ENCODE measurements around the gene NTM. TPM values are rescaled to one million over a fixed set of nuclear protein-coding genes. Genes with fewer than 3 reads are reported as not detected.

NTM gene
- total RNA-seq, 1 donor from 2014 or later = 2.9 TPM

- no peak for DNase-seq (ENCODE audit: low spot score)
These were observed 225.4 kb downstream of the NTM start for GRCh38 chr11:131595797-131596196.

DNA sequence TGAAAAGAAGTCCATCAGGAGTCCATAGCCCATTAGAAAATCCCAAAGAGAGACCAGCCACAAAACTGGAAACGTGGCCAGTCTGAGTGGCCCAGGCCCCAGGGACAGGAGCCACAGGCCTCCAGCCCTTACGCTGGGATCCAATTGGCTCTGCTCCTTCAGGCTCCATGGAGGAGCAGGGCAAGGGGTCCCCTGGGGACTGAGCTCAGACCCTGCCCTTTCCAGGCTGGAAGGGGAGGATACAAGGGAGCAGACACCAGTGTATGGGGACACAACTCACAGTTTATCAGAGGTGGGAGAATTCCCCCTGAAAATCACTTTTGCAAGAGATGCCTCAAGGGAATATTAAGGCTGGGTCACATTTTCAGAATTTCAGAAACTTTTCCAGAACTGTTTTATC lies 227.5 kb downstream of the NTM start:
- DNase-seq (ENCODE audit: low spot score) = no peak

GRCh38 chr11:131598305-131598704 lies 227.9 kb downstream of the NTM start:
- no peak for DNase-seq (ENCODE audit: low spot score)

- DNase-seq (ENCODE audit: low spot score) = no peak
These were observed 228.9 kb downstream of the NTM start for GRCh38 chr11:131599285-131599684.

DNA sequence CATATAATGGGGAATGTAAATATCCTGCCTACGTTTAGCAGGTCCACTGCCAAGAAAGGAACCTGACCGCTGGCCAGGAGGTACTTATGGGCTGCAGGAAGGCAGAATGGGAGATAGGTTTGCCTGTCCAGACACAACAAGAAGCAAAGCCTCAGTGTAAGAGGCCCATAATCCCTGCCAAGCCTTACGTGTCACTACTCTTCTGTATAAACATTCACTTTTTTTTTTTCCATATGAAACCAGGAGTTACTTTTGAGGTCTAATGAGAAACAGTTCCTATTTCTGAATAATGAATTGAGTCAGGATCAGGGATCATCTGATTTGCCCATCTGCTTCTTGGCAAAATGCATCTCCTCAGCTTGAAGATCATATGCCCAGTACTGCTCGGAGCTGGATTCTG lies 230.2 kb downstream of the NTM start:
- DNase-seq (ENCODE audit: low spot score) = no peak

DNA sequence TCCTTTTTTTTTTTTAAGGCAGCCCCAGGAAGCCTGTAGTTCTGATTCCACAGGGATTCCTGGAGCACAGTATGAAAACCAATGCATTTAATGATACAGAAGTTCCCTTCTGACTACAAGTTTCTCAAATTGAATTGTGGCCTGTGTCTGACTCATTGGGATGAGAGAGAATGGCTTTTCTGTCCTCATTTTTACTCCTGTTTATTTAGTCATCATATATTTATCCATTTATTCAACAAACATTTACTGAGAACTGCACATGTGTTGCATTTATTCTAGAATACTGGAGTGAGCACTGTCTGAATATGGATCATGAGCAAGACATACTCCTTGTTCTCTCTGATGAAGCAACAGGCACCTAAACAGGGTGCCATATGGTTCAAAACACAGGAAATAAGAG lies 231.2 kb downstream of the NTM start:
- DNase-seq (ENCODE audit: low spot score) = no peak

- DNase-seq (ENCODE audit: low spot score) = no peak
These were observed 232.0 kb downstream of the NTM start for GRCh38 chr11:131602431-131602830.

GRCh38 chr11:131606811-131607335 lies 236.5 kb downstream of the NTM start:
- no peak for DNase-seq (ENCODE audit: low spot score)

DNA sequence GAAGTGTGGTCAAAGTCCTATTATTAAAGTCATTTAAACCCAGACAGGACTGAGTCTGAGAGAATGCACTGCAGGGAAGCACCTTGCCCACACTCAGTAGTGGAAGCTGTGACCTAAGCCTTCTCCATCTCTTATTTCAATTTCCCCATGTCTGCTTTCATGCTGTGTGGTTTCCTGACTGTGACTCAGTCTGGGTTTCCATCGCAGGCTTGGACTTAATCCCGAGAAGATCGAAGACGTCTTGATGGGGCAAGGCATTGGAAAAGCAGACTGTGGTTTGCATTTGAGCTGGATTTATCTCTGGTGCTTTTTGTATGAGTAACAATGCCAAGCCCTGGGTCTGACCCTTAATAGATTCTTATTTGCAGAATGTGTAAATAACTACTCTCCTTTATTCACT lies 238.9 kb downstream of the NTM start:
- DNase-seq (ENCODE audit: low spot score) = no peak

DNA sequence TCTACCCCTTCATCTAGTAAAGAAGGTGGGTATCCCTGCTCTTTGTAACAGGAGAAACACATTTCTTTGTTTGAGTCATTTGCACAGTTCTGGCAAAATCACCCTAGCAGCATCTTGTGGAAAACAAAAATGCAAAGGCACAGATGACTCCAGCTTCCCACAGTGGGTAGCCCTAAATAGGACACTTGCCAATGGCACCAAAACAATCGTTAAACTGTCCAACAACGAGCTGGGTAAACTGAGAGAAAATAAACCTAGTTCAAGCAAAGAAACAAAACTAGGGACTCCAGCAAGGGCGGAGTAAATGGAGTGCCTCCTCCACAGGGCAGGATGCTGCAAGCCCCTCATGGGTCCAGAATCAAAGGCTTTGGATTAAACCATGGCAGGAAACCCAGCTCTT lies 239.5 kb downstream of the NTM start:
- no peak for DNase-seq (ENCODE audit: low spot score)

DNA sequence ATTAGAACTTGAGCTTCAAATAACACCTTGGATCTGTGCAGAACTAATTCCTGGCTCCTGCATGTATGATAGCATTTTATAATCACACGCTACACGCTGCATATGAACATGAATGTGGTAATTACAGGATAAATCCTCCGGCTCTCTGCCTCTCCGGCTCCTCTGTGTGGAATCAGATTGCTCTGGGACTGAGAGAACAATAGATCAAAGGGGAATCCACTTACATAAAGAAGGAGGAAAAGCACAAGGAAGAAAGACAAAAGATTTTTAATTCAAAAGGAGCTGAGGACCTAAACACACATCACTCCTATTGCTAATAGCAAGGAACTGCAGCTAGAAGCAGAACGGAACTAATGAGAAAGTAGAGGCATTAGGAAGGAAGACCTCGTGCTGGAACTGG lies 240.9 kb downstream of the NTM start:
- DNase-seq (ENCODE audit: low spot score) = no peak

GRCh38 chr11:131612533-131612932 lies 242.1 kb downstream of the NTM start:
- no peak for DNase-seq (ENCODE audit: low spot score)

GRCh38 chr11:131614631-131615030 lies 244.2 kb downstream of the NTM start:
- DNase-seq (ENCODE audit: low spot score) = no peak

DNA sequence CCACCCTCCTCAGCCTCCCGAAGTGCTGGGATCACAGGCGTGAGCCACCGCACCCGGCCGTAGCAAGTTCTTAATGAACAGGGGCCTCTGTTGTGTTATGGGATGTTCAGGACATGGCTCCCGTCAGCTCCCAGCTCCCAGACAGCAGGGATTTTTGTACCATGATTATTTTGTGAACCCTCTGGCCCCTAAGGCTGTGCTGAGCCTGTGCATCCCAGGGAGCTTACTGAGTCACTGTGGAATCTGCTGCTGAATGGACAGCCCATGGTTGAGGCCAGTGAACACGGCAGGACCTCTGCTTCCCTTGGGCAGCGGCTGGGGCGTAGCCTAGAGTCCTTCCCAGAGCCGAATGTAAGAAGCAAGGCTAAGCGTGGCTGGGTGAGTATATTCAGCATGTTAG lies 245.2 kb downstream of the NTM start:
- DNase-seq (ENCODE audit: low spot score) = no peak

DNA sequence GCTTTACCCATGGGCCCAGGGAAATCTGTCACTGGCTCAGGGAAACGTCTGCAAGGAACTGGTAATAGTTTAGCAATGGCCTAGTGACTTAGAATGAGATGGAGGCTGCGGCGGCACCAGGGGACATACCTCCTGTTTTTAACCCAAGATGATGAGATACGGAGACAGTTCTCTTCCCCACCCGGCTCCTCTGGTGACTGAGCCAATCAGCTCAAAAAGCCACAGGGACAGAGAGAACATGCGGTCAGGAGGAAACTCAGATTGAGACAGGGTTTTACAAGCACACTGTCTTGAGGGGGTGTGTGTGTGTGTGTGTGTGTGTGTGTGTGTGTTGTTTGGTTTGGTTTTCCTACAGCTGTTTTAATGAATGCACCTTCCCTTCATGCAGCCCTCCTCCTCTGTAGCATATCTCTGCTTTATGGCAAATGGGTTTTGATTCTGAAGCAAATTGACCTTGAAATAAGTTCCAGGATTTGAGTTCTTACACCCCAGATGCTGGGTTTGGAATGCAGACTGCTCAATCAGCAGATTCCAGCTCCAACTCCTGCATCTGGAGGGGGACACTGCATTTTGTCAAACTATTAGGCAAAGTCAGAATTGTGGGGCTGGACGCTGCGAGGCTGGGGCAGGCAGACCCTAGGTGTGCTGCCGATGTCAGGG lies 246.2 kb downstream of the NTM start:
- DNase-seq (ENCODE audit: low spot score) = no peak

DNA sequence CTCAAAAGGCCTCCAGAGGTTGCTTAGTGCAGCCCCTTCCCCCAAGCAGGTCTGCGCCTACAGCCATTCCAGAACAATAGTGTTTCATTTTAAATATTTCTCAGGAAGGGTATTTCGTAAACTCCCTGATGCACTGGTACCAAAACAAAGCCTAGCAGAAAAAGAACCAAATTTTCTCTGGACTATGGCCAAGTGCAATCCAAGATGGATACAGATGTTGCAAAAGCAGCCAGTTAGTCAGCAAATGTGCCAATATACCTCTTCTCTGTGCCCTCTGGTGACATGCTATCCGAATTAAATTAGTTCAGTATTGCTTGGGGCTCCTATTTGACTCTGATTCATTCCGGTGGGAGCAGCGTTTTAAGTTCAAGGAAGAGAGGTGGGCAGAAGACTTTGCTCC lies 247.8 kb downstream of the NTM start:
- DNase-seq (ENCODE audit: low spot score) = no peak

DNA sequence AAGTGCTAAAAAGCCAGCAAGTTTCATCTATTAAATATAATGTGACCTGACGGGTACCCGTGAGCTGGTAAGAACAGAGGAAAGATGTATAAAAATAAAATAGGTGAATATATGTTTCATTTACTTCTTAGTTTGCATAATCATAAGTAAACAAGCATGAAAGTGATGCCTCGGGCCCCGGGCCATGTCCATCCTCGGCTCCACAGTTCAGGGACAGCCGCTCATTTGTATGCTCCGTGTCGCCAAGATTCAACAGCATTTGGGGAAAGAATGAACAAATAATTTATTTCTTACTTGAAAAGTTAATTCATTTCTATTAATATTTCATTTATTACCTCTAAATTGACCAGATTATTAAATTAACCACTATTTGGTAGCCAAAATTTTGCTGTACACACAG lies 251.8 kb downstream of the NTM start:
- DNase-seq (ENCODE audit: low spot score) = no peak

DNA sequence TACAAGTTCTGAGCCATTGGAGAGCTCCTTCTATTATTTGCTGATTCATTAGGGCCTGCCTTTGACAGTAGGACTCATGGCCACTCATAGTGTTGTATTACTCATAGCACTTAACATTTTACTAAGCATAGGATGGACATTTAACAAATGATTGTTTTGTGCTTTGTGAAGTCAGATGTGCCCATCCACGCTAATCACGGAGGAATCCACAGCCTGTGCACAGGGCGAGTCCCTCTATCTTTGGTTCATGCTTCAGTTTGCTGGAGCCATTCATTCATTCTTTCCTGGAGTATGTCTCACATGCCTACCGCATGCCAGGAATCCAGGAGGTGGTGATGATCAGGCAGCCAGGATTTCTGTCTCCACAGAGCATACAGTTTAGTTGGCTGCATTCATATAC lies 254.1 kb downstream of the NTM start:
- no peak for DNase-seq (ENCODE audit: low spot score)

GRCh38 chr11:131626788-131627187 lies 256.4 kb downstream of the NTM start:
- DNase-seq (ENCODE audit: low spot score) = no peak

DNA sequence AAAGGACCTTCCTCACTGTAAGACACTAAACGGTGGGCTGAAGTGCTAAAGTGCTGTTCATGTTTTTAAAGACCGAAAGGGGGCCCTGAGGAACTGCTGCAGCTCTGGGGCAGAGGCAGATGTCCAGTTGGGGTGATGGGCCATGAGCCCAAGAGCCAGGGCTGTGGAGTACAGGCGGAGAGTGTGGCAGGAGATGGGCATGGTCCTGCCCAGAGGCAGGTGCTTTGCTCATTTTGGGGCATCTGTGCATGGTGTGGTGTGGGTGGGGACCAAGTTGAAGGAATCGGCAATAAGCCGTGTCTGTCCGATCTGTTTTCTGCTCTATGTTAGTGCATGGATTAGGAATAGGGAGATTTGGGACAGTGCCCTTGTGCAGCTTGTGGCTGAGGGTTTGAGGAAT lies 258.3 kb downstream of the NTM start:
- DNase-seq (ENCODE audit: low spot score) = no peak

GRCh38 chr11:131629925-131630540 lies 259.6 kb downstream of the NTM start:
- DNase-seq (ENCODE audit: low spot score) = no peak

DNA sequence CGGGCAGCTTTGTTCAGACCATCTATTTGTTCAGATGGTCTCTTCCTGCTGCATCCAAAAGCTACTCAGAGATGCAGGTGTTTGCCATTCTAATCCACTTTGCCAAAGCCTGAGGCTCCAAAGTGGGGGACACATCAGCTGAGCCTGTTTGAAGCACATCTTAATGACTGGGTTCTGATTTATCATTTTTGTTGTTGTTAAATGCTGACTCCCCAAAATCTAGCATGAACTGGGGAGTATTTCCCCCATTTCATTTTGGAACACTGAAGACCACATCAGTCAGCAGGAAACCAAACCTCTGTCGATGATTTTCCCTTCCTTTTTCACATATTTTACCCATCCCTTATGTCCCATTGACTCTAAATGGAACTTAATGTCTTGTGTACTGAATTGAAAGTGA lies 262.6 kb downstream of the NTM start:
- no peak for DNase-seq (ENCODE audit: low spot score)

Data from mesenteric fat pad (tissue), 1 donor.